HG03354 (cell line): ENCODE measurements around the gene VN1R4.
"Not testable (repeated sequence)": the region's sequence is repeated elsewhere in the genome, so short reads cannot be mapped to it uniquely, and the experiment has no call there.

Experiments
- ATAC-seq: cut with Tn5 transposase; IDR thresholded peaks from one replicate; pipeline ENCODE4 v1.9.1; 2021; ENCODE audit warnings: mild to moderate bottlenecking; ENCODE audit not compliant: unreplicated experiment, poor library complexity, severe bottlenecking

The VN1R4 gene, protein sequence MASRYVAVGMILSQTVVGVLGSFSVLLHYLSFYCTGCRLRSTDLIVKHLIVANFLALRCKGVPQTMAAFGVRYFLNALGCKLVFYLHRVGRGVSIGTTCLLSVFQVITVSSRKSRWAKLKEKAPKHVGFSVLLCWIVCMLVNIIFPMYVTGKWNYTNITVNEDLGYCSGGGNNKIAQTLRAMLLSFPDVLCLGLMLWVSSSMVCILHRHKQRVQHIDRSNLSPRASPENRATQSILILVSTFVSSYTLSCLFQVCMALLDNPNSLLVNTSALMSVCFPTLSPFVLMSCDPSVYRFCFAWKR

DNA sequence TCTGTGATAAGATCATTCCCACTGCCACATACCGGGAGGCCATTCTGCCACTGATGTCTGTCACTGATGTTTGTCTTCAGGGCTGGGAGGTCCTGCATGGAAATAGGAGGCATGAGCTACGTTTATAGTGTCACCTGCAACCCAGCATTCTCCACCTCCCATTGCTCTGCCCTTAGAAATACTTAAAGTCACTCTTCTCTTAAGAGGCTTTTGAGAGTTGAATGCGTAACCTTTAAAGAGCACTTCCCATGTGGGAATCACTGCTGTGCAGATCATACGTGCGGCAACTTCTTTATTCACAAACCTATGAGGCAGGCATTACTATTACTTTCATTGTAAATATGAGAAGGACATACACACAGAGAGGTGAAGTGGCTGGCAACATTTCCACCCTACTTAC is at the start of gene VN1R4:
TSS of gene VN1R4 (minus strand) at position 101 of the 400 bp plus-strand sequence. CDS start at position 43, 58 bp downstream.
- ATAC-seq = not testable (repeated sequence)

DNA sequence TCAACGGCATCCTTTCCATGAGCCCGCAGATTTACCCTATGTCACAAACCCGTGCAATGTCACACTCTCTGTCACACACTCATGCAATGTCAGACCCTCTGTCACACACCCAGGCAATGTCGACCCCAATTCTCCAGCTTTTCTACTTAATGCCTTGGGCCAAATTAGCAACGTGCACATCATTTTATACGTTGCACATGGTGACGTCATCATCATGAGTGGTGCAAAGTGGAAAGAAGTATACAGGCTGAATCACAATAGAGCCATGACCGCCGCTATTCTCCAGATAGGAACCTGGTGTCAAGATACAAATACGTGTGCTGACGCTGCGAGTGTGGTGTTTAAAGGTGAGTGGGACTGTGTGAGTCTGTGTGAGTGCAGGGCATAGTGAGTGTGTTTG is 44.4 kb upstream of the VN1R4 start:
- no peak for ATAC-seq

DNA sequence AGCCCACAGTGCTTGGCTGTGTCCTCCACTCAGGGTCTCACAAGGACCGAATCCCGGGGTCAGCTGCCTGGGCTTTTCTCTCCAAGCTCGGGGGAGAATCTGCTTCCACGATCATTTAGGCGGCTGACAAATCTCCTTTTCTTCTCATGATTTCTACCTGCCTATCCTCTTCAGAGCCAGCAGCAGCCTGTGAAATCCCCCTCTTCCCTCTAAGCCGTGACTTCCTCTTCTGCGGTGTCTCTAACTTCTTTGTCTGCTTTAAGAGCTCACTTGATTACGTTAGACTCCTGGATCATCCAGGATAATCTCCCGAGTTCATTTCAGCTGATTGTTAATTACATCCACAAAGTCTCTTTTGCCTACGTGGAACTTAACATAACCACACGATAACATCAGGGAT is 43.5 kb upstream of the VN1R4 start:
- ATAC-seq = no peak

DNA sequence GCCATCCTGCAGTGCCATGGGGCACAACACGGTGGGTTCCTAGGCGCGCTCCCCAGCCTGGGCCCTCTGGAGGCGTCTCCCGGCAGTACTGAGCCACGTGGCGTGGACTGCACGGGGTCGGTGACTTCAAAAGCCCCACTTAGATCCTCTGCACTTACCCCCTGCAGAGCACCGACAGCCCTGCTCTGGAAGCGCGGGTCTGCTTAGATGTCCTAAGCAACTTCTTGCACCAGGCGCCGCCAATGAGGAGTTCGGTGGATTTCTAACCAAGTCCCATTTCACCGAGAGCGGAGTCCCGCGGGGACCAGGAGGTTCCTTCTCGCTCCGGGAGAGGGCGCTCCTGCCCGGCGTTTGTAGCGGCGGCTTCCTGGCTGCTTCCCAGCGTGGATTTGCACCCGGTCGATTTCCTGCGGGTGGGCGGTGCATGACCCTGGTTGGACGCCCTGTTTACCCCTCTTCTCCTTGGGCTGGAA is 40.9 kb upstream of the VN1R4 start:
- no peak for ATAC-seq

DNA sequence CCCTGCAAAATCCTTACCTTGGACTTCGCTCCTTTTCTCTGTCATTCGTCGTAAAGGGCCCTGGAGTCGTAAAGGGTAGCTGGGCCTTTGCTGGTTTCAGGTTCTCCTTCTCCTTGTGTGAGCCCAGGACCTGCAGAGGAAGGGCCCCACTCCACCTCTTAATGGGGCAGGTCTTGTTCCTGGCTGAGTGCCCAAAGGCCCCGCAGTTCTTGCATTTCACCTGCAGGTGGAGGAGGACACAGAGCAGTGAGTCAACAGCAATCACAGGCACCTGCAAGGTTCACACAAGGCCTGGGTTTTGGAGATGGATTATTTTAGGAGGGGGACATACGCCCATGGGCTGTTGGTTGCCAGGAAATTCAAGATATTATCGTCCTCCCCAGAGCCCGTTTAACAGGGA is 33.8 kb upstream of the VN1R4 start:
- not testable (repeated sequence) for ATAC-seq

DNA sequence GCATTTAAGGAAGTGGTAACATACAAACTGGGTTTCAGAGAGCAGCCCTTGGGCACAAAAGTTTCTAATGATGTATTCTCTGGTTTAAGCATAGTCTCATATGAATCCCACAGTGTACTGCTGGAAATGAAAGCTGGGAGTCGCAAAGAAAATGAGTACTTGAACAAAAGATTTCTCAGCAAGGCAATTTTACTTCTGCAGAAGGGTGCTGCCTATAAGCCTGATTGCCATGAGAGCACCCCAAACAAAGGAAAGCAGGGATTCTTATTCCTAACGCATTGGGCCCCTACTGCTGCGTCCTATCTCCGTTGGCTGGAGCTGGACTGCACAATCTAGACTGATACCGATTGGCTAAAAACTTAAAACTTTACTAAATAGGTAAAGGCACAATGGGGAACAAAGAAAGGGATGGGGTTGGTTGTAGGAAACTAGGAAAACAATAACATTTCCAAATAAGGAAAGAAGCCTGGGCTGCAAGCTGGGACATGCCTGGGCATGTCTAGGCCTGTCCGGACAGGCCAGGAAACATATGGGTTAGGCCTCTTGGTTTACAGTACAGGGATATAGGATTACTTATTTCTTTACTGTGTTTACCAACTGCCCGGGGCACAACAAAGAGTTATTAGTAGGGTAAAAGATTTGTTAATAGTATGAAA is 27.4 kb upstream of the VN1R4 start:
- no peak for ATAC-seq

DNA sequence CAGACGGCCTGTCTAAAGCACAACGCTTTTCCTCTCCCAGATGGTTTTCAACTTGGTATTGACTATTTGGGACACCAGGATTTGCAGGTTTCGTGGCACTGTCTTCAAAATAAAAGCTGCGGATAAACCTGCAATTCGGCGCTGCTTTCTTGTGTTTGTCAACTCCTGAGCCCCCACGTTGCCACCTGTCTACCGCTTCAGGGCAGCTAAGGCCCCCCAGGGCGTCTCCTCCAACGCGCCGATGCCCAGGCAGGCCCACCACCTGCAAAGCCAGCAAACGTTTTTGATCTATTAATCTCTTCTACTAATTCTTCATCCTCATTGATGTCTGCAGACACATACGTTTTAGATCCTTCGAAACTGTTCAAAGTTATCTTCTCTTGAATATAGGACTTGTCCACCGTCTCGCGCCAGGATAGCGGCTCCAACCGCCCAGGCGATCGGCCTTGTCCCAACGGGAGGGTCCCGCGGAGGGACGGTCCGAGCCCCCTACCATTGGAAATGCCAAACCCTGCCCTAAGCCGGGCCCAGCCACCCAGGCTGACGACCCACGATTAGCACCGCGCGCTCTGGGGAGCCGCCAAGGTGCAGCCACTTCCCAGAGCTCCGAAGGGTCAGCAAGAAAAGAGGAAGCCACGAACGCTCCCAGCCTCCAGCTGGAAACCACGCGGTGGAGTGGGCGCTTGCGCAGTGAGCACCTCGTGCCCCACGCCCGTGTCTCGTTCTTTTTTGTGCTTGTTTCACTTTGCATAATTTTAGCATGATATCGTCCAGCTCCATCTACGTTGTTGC is 23.4 kb upstream of the VN1R4 start:
- ATAC-seq = no peak

DNA sequence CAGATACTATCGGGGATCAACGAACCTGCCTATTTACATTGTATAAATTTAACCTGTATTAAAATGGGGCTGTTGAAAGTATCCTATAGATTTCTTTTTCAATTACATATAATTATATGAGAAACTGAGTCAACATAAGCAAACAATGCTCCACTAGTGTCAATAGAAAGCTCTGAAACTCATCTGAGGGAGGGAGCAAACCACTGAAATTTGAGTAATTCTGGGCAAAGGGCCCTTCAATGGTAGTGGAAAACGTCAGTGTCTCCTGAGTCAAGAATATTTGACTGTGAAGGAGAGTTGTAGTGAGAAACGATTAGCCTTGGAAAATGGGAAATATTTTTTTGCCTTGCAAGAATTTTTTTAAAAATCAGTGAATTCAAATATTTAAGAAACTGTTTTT is 17.6 kb upstream of the VN1R4 start:
- no peak for ATAC-seq

DNA sequence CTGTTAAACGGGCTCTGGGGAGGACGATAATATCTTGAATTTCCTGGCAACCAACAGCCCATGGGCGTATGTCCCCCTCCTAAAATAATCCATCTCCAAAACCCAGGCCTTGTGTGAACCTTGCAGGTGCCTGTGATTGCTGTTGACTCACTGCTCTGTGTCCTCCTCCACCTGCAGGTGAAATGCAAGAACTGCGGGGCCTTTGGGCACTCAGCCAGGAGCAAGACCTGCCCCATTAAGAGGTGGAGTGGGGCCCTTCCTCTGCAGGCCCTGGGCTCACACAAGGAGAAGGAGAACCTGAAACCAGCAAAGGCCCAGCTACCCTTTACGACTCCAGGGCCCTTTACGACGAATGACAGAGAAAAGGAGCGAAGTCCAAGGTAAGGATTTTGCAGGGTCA is 14.4 kb upstream of the VN1R4 start:
- not testable (repeated sequence) for ATAC-seq

DNA sequence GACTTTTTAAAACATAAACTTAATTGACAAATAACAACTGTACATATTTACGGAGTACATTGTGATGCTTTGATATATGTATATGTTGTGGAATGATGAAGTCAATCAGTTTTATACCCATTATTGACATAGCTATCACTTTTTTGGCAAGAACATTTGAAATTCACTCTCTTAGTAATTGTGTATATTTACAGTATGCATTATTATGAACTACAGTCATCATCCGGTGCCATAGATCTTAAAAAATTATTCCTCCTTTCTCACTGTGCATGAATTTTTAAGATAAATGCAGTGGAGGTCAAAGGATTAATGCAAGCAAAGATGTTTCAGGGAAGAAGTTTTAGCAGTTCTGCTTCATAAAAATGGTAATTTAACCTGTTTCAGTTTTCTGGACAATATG is 8.0 kb upstream of the VN1R4 start:
- no peak for ATAC-seq

DNA sequence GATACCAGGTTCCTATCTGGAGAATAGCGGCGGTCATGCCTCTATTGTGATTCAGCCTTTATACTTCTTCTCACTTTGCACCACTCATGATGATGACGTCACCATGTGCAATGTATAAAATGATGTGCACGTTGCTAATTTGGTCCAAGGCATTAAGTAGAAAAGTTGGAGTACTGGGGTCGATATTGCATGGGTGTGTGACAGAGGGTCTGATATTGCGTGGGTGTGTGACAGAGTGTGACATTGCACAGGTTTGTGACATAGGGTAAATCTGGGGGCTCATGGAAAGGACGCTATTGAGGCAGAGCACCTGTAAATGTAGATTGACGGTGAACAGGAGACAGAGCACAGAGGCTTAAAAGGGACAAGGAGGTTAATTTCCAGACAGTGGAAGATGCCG is 4.5 kb upstream of the VN1R4 start:
- no peak for ATAC-seq

DNA sequence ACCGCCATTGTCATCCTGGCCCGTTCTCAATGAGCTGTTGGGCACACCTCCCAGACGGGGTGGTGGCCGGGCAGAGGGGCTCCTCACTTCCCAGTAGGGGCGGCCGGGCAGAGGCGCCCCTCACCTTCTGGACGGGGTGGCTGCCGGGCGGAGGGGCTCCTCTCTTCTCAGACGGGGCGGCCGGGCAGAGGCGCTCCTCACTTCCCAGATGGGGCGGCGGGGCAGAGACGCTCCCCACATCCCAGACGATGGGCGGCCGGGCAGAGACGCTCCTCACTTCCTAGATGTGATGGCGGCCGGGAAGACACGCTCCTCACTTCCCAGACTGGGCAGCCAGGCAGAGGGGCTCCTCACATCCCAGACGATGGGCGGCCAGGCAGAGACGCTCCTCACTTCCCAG is 2.3 kb upstream of the VN1R4 start:
- not testable (repeated sequence) for ATAC-seq

DNA sequence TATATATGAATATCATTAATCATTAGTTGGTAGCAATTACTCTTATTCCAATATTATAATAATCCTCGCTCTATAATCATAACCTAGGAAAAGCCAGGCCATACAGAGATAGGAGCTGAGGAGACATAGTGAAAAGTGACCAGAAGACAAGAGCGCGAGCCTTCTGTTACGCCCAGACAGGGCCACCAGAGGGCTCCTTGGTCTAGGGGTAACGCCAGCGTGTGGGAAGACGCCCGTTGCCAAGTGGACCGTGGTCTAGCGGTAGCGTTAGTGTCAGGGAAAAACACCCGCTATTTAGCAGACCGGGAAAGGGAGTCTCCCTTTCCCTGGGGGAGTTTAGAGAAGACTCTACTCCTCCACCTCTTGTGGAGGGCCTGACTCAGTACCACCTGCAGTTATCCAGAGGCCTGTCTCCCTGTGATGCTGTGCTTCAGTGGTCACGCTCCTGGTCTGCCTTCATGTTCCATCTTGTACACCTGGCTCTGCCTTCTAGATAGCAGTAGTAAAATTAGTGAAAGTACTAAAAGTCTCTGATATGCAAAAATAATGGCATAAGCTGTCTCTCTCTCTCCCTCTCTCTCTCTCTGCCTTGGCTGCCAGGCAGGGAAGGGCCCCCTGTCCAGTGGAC is 9.7 kb downstream of the VN1R4 start, which contains the start of gene VN1R2:
TSS of gene VN1R2 (plus strand) at position 578 of the 628 bp plus-strand sequence. CDS start 84 bp downstream, outside the sequence.
- not testable (repeated sequence) for ATAC-seq

DNA sequence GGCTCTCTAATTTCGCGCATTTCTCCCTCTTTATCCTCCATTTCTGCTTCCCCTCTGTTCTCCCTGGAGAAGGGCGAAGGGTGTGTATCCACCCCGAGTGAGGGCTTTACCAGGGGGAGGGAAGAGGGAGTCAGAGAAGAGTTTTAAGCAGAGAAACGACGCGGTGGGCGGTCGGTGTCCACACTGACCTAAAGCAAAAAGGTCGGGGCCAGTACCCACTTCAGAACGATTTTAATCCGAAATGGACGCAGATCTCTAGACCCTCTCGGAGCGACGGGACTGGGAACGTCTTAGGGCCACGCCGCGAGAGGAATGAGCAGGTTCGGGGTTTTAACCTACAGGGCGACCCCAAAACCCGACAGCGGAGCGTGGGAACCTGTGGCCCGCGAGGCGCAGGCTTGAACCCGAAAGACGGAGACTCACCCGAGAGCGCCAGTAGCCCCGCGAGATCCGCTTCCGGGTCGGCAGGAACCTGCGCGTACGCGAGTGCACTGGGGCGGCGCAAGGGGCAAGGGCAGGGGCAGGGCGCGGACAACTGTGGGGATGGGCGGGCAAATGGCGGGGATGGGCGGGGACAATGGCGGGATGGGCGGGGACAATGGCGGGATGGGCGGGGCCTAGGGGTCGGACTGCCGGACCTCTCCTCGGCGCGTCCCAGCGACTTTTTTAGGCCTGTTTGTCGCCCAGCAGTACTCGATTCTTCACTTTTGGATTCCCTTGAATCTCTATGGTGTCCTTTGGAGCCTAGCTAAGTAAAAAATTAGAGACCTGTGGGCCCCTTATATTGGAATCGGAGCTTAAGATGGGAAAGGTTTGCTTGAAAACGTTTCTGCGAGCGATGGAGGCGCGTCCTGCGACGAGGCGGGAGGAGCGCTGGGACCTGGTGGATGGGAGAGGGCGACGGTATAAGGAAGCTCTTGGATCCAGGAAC is 12.8 kb downstream of the VN1R4 start, which contains the start of gene ZNF677:
TSS of gene ZNF677 (minus strand) at position 463 of the 931 bp plus-strand sequence. CDS start 3,323 bp downstream, outside the sequence.
- ATAC-seq = no peak

DNA sequence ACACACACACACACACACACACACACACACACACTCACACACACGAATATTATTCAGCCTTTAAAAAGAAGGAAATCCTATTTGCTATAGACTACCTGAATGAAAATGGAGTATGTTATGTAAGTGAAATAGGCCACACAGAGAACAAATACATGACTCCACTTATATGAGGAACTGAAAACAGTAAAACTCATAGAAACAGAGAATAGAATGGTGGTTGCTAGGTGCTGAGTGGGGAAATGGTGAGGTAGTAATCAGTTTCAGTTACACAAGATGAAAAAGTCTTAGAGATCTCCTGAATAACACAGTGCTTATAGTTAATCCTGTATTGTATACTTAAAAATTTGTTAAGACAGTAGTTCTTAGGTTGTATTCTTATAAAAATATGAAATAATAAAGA is 21.0 kb downstream of the VN1R4 start:
- no peak for ATAC-seq

DNA sequence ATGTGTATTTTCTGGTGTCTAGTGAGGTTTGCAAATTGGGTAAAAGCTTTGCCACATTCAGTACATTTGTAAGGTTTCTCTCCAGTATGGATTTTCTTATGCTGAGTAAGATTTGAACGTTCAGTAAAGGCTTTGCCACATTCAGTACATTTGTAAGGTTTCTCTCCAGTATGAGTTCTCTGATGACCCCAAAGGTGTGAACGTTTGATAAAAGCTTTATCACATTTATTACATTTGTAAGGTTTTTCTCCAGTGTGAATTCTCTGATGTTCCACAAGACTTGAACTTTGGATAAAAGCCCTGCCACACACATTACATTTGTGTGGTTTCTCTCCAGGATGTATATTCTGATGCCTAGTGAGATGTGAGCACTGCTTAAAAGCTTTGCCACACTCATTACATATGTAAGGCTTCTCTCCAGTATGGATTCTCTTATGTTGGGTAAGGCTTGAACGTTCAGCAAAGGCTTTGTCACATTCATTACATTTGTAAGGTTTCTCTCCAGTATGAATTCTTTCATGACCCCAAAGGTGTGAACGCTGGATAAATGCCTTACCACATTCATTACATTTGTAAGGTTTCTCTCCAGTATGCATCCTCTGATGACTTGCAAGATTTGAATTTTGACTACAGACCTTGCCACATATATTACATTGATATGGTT is 30.3 kb downstream of the VN1R4 start:
- ATAC-seq = no peak

DNA sequence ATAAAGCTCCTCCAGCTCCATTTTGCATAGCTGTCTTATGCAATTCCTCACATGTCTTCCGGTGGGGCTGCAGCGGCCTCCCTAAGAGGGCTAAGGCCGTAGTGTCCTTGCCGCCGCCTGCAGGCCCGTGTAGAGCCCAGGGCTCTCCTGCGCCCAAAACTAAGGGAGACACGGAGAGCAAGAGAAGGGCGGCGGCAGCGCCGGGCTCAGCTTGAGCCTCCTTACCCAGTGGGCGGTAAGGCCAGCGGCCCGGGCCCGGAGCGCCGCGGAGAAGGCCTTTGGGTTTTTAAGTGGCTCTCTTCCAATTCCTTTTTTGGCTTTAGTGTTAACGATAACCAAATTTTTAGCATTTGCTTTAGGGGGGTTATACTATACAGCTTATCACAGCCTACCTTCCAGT is 42.9 kb downstream of the VN1R4 start:
- no peak for ATAC-seq

DNA sequence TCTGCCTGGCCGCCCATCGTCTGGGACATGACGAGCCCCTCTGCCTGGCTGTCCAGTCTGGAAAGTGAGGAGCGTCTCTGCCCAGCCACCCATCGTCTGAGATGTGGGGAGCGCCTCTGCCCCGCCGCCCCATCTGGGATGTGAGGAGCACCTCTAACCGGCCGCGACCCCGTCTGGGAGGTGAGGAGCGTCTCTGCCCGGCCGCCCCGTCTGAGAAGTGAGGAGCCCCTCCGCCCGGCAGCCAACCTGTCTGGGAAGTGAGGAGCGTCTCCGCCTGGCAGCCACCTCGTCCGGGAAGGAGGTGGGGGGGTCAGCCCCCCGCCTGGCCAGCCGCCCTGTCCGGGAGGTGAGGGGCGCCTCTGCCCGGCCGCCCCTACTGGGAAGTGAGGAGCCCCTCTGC is 44.8 kb downstream of the VN1R4 start:
- not testable (repeated sequence) for ATAC-seq
